ENCODE results near the gene NDUFA7.

Gene NDUFA7

DNA sequence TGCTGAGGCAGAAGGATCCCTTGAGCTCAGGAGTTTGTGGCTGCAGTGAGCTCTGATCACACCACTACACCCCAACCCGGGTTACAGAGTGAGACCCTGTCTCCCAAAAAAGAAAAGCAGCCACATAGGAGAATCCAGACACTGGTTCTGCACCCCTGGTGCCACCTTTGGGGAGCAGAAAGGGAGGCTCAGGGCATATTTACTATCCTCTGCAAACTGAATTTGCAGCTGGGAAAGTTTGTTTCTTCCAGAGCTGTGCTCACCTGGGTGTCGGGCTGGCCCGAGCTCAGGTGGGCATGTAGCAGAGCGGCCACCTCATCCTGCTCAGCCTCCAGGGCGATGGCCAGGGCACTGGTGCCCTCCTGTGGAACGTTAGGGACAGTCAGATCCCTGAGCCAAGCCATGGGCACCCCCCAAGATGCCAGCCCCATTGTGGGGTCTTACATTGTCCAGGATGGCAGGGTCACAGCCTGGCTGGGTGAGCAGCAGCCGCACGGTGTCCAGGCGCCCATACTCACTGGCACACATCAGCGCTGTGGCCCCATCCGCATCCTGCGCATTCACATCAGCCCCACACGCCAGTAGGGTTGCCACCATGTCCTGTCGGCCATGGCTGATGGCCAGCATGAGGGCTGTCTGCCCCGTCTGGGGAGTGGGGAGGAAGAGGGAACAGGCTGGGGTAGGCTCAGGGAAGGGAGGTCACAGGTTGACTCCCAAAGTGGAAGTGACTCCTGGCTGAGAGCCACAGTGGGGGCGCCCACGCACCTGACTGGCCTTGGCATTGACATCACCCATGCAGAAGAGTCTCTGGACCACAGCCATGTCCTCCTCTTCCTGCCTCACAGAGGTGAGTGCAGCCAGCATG lies 3.2 kb upstream of the NDUFA7 start:
- POLR2A ChIA-PET: interaction anchor here (0.9 to 2.2 kb wide), 6 partner anchors 10 to 455 kb away, joined by 3 to 9 read pairs (median 4); no protein-coding TSS in a partner anchor
- TF ChIP-seq GLIS2 (tag by site-specific recombination; IDR thresholded peaks at IDR 0.05) (peak; percentile 43), KLF10 (tag by site-specific recombination; IDR thresholded peaks at IDR 0.05) (no peak), ZNF670 (tag by site-specific recombination; IDR thresholded peaks at IDR 0.05; ENCODE audit: low read depth) (no peak), ZNF529 (tag by site-specific recombination; IDR thresholded peaks at IDR 0.05; ENCODE audit: insufficient replicate concordance) (no peak), GLI4 (tag by site-specific recombination; IDR thresholded peaks at IDR 0.05) (no peak), ZFHX2 (tag by site-specific recombination; conservative IDR thresholded peaks at IDR 0.05) (peak; percentile 54), WT1 (tag by site-specific recombination; IDR thresholded peaks at IDR 0.05) (peak; percentile 22; the same call in 1 of the 2 replicates), HOXC10 (CRISPR knock-in tag; IDR thresholded peaks at IDR 0.05) (0 out of 2 replicates have a peak, but pooled peaks have one; percentile 40)
- TF ChIP-seq, protein P1, sequence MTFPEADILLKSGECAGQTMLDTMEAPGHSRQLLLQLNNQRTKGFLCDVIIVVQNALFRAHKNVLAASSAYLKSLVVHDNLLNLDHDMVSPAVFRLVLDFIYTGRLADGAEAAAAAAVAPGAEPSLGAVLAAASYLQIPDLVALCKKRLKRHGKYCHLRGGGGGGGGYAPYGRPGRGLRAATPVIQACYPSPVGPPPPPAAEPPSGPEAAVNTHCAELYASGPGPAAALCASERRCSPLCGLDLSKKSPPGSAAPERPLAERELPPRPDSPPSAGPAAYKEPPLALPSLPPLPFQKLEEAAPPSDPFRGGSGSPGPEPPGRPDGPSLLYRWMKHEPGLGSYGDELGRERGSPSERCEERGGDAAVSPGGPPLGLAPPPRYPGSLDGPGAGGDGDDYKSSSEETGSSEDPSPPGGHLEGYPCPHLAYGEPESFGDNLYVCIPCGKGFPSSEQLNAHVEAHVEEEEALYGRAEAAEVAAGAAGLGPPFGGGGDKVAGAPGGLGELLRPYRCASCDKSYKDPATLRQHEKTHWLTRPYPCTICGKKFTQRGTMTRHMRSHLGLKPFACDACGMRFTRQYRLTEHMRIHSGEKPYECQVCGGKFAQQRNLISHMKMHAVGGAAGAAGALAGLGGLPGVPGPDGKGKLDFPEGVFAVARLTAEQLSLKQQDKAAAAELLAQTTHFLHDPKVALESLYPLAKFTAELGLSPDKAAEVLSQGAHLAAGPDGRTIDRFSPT (tag by site-specific recombination; IDR thresholded peaks at IDR 0.05): 0 out of 2 replicates have a peak, but pooled peaks have one; percentile 60
- TF ChIP-seq, protein P2, sequence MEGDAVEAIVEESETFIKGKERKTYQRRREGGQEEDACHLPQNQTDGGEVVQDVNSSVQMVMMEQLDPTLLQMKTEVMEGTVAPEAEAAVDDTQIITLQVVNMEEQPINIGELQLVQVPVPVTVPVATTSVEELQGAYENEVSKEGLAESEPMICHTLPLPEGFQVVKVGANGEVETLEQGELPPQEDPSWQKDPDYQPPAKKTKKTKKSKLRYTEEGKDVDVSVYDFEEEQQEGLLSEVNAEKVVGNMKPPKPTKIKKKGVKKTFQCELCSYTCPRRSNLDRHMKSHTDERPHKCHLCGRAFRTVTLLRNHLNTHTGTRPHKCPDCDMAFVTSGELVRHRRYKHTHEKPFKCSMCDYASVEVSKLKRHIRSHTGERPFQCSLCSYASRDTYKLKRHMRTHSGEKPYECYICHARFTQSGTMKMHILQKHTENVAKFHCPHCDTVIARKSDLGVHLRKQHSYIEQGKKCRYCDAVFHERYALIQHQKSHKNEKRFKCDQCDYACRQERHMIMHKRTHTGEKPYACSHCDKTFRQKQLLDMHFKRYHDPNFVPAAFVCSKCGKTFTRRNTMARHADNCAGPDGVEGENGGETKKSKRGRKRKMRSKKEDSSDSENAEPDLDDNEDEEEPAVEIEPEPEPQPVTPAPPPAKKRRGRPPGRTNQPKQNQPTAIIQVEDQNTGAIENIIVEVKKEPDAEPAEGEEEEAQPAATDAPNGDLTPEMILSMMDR (tag by site-specific recombination; IDR thresholded peaks at IDR 0.05): 0 out of 2 replicates have a peak, but pooled peaks have one; percentile 38

DNA sequence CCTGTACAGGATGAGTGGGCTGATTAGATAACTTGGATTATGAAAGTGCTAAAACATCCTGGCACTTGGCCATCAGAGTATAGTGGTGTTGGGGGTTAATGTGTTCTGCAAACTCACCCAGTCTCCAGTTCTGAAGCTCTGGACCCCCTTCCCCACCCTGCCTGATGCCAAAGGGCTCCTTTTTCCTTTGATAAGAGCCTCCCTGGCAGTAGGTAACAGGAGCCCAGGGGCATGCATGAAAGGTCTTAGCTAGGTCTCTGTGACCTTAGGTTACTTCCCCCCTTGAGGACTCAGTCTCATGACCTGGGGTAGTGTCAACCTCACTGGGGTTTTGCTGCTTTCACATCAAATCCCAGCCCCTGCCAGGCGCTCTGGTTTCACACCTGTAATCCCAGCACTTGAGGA lies 2.6 kb upstream of the NDUFA7 start:
- H3K9me3 ChIP-seq (ENCODE audit: control insufficient read depth, insufficient read depth, low read depth, low read length): no peaks in the 10 kb centered on the region
- ChIA-PET CTCF (interaction anchor here (0.7 to 1.4 kb wide), 3 partner anchors 10 to 20 kb away, joined by 3 to 5 read pairs (median 4); no protein-coding TSS in a partner anchor), POLR2A (interaction anchor here (0.9 to 2.2 kb wide), 6 partner anchors 11 to 455 kb away, joined by 3 to 9 read pairs (median 4); no protein-coding TSS in a partner anchor)
- H3K27ac ChIP-seq (ENCODE audit: extremely low read depth, low read depth, low read length): no peak overlapping the region
- H3K4me1 ChIP-seq (ENCODE audit: control insufficient read depth, insufficient read depth, low read length): peaks cover 5% of the 10 kb centered on the region; the same call in 1 of the 2 replicates
- no peak overlapping the region for H3K4me3 ChIP-seq (ENCODE audit: low read depth, low read length)
- peaks cover 7 to 32% of the 10 kb centered on the region in 2 experiments for H3K36me3 ChIP-seq (ENCODE audit: control insufficient read depth in 2 of 2, insufficient read depth in 1 of 2, low read length in 2 of 2)
- TF ChIP-seq ZNF211 (tag by site-specific recombination; IDR thresholded peaks at IDR 0.05; ENCODE audit: low read depth): no peak
- no peak for TF ChIP-seq ZNF114 (tag by site-specific recombination; IDR thresholded peaks at IDR 0.05)
- TF ChIP-seq, protein P3, sequence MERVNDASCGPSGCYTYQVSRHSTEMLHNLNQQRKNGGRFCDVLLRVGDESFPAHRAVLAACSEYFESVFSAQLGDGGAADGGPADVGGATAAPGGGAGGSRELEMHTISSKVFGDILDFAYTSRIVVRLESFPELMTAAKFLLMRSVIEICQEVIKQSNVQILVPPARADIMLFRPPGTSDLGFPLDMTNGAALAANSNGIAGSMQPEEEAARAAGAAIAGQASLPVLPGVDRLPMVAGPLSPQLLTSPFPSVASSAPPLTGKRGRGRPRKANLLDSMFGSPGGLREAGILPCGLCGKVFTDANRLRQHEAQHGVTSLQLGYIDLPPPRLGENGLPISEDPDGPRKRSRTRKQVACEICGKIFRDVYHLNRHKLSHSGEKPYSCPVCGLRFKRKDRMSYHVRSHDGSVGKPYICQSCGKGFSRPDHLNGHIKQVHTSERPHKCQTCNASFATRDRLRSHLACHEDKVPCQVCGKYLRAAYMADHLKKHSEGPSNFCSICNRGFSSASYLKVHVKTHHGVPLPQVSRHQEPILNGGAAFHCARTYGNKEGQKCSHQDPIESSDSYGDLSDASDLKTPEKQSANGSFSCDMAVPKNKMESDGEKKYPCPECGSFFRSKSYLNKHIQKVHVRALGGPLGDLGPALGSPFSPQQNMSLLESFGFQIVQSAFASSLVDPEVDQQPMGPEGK (tag by site-specific recombination; IDR thresholded peaks at IDR 0.05): 0 out of 2 replicates have a peak, but pooled peaks have one; percentile 15
- no peak for TF ChIP-seq ZNF777 (tag by site-specific recombination; IDR thresholded peaks at IDR 0.05; ENCODE audit: borderline replicate concordance)
- TF ChIP-seq REPIN1 (tag by site-specific recombination; IDR thresholded peaks at IDR 0.05; ENCODE audit: low read depth): no peak
- TF ChIP-seq ZNF521 (tag by site-specific recombination; IDR thresholded peaks at IDR 0.05): no peak
- no peak for TF ChIP-seq HOXC10 (CRISPR knock-in tag; IDR thresholded peaks at IDR 0.05)
- peak; percentile 25; the same call in 1 of the 2 replicates for TF ChIP-seq ZBTB20 (tag by site-specific recombination; IDR thresholded peaks at IDR 0.05)
- peak; percentile 73; the same call in 1 of the 2 replicates for TF ChIP-seq ZFP3 (tag by site-specific recombination; IDR thresholded peaks at IDR 0.05; ENCODE audit: low read depth)
- TF ChIP-seq ZNF132 (tag by site-specific recombination; IDR thresholded peaks at IDR 0.05; ENCODE audit: borderline replicate concordance): no peak
- no peak for TF ChIP-seq ZNF324 (tag by site-specific recombination; IDR thresholded peaks at IDR 0.05)
- TF ChIP-seq ZNF23 (tag by site-specific recombination; IDR thresholded peaks at IDR 0.05; ENCODE audit: borderline replicate concordance): no peak

More for the DNA sequence above, 3.2 kb upstream of the NDUFA7 start:
- CTCF ChIA-PET: interaction anchor here (0.7 to 1.5 kb wide), 5 partner anchors 10 to 97 kb away, joined by 3 to 5 read pairs (median 4); no protein-coding TSS in a partner anchor
- H3K9me3 ChIP-seq (ENCODE audit: control insufficient read depth, insufficient read depth, low read depth, low read length): no peaks in the 10 kb centered on the region
- H3K27ac ChIP-seq (ENCODE audit: extremely low read depth, low read depth, low read length): no peak overlapping the region
- H3K4me3 ChIP-seq (ENCODE audit: low read depth, low read length): no peak overlapping the region
- H3K36me3 ChIP-seq (ENCODE audit: control insufficient read depth in 2 of 2, insufficient read depth in 1 of 2, low read length in 2 of 2): peaks cover 7 to 32% of the 10 kb centered on the region in 2 experiments
- peaks cover 5% of the 10 kb centered on the region; the same call in 1 of the 2 replicates for H3K4me1 ChIP-seq (ENCODE audit: control insufficient read depth, insufficient read depth, low read length)
